HG03175 (cell line): ENCODE measurements around the gene CRY1.
"Not testable (repeated sequence)": the region's sequence is repeated elsewhere in the genome, so short reads cannot be mapped to it uniquely, and the experiment has no call there.

ENCODE experiments used
- ATAC-seq: cut with Tn5 transposase; IDR thresholded peaks from one replicate; pipeline ENCODE4 v1.9.1; 2021; ENCODE audit warnings: mild to moderate bottlenecking, moderate library complexity; ENCODE audit not compliant: unreplicated experiment

Gene CRY1

DNA sequence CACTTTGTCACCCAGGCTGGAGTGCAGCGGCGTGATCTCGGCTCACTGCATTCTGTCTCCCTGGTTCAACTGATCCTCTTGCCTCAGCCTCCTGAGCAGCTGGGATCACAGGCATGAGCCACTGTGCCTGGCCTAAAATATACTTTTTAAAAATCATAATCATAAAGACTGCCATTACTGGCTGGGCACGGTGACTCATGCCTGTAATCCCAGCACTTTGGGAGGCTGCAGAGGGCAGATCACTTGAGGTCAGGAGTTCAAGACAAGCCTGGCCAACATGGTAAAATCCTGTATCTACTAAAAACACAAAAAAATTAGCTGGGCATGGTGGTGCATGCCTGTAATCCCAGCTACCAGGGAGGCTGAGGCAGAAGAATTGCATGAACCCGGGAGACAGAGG lies 20.1 kb downstream of the CRY1 start:
- ATAC-seq = not testable (repeated sequence)

DNA sequence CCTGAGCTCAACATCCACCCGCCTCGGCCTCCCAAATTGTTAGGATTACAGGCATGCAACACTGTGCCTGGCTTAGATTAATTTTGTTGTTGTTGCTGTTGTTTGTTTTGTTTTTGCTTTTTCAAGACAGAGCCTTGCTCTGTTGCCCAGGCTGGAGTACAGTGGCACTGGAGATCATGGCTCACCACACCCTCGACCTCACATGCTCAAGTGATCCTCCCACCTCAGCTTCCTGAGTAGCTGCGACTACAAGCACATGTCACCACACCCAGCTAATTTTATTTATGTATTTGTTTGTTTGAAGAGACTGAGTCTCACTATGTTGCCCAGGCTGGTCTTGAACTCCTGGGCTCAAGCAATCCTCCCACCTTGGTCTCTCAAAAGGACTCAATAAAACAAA lies 26.7 kb downstream of the CRY1 start:
- no peak for ATAC-seq

DNA sequence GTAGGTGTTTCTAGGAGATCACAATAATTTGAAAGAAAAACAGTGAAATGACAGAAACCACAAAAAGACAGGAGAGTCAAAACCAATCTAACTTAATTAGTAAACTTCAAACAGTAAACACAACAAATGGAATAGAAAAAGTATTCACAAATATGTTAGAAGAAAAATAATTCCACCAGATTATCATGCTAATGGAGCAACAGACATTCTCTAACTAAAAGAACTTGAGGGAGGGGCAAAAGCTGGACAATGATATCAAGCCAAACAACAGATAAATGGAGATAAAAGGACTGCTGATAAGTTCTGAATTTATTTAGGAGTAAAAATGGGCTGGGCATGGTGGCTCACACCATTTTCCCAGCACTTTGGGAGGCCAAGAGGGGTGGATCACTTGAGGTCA lies 28.7 kb downstream of the CRY1 start:
- no peak for ATAC-seq

- ATAC-seq = no peak
These were observed 29.1 kb downstream of the CRY1 start for GRCh38 chr12:107064243-107064642.

- no peak for ATAC-seq
These were observed 35.2 kb downstream of the CRY1 start for GRCh38 chr12:107058190-107058589.

GRCh38 chr12:107057071-107057834 lies 36.1 kb downstream of the CRY1 start:
- no peak for ATAC-seq

- no peak for ATAC-seq
These were observed 39.6 kb downstream of the CRY1 start for GRCh38 chr12:107053709-107054108.

DNA sequence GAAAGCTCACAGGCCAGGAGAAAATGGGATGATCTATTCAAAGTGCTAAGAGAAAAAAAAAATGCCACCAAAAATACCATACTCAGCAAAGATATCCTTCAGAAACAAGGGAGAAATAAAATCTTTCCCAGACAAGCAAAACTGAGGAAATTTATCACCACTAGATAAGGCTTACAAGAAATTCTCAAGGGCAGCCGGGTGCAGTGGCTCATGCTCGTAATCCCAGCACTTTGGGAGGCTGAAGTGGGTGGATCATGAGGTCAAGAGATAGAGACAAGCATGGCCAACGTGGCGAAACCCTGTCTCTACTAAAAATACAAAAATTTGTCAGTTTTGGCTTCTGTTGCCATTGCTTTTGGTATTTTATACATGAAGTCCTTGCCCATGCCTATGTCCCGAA lies 48.2 kb downstream of the CRY1 start:
- no peak for ATAC-seq

DNA sequence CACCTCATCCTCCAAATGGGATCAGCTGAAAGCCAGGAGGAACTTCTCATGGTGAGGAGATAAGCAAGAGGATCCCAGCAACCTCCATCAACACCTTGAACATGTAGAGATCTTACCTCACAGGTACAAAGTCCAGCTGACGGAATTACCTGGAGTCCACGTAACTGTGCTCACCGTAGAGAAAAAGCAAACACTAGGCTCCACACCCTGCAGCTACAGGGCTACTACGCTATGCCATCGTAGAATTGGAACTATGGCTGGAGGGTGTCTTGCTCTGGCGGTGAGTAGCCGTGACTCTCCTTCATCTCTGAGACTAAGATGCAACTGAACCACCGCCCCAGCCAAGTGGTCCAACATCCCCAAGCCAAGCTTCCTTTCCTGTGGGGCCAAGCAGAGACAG lies 50.5 kb downstream of the CRY1 start:
- no peak for ATAC-seq

GRCh38 chr12:107035733-107036132 lies 57.6 kb downstream of the CRY1 start:
- no peak for ATAC-seq

- no peak for ATAC-seq
These were observed 59.3 kb downstream of the CRY1 start for GRCh38 chr12:107033758-107034739.

DNA sequence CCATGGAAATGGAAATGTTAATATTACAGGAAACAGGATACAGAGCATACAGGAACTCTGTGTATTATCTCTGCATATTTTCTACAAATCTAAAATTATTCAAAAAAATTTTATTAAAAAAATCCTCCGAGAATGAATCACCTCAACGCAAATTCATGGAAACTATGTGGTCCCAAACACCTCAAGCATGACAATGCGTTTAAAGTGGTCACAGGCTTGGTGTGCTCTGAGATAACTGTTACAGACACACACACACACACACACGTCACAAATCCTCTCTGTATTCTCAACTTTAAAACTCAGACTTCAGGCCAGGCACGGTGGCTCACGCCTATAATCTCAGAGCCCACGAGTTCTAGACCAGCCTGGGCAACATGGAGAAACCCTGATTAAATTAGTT lies 61.1 kb downstream of the CRY1 start:
- ATAC-seq = no peak

DNA sequence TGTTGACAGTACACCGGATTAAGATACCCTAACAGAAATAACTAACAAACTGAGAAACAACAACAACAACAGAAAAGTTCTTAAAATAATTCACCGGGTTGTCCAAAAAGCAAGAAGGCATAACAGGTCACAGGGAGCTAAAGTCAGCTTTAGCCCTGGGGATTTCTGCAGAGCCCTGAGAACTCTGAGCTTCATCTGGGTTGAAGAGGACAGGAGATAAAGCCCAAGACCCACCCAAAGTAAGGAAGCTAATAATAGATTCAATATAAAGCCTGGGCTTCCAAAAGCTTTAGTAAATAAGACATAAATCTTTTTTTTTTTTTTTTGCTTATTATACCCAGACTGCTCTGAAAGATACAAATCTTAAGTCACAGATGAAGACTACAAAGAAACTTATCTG lies 62.3 kb downstream of the CRY1 start:
- no peak for ATAC-seq

- no peak for ATAC-seq
These were observed 64.3 kb downstream of the CRY1 start for GRCh38 chr12:107029081-107029480.

- no peak for ATAC-seq
These were observed 65.7 kb downstream of the CRY1 start for GRCh38 chr12:107027636-107028053.

GRCh38 chr12:107026806-107027635 lies 66.3 kb downstream of the CRY1 start:
- no peak for ATAC-seq

DNA sequence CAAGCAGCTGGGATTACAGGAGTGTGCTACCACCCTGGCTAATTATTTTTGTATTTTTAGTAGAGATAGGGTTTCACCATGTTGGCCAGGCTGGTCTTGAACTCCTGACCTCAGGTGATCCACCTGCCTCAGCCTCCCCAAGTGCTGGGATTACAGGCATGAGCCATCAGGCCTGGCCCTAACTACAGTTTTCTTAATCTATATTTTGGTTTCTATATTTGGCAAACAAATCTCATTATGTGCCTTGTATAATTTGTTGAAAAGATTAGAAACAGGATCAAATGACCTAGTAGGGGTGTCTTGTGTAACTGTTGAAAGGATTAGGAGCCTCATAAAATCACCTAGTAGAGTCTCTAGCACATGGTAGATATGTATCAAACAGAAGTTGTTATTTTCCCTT lies 67.0 kb downstream of the CRY1 start:
- ATAC-seq = not testable (repeated sequence)

- ATAC-seq = no peak
These were observed 67.7 kb downstream of the CRY1 start for GRCh38 chr12:107025671-107026070.

DNA sequence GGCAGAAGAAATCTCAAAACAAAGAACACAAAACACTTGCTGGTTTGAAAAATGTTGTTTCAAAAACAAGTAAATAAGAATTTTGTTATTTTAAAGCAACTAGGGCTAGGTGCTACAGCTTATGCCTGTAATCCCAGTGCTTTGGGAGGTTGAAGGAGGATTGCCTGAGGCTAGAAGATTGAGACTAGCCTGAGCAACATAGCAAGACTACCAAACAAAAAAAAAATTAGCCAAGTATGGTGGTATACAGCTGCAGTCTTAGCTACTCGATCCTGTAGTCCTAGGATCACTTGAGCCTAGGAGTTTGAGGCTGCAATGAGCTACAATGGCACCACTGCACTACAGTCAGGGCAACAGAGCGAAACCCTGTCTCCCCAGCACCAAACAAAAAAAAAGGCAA lies 73.8 kb downstream of the CRY1 start:
- ATAC-seq = no peak

GRCh38 chr12:107017042-107017441 lies 76.3 kb downstream of the CRY1 start:
- ATAC-seq = no peak

GRCh38 chr12:107014055-107014454 lies 79.3 kb downstream of the CRY1 start:
- no peak for ATAC-seq
